GM13977 (cell line): Measurements from ENCODE around the gene PLEKHO2.

Experiments used
- DNase-seq: peaks from one replicate; pipeline ENCODE4 v3.0.0; 2012; ENCODE audit warnings: low spot score
- in situ Hi-C: fragments of 300-500 bp; cut with MboI; formaldehyde crosslinking; loops from one replicate; pipeline ENCODE4 v1.12.0; 2022; ENCODE audit warnings: low sequenced_read_pairs, low pct_unique_long_range_greater_than_20kb, mixed read lengths, inconsistent platforms; ENCODE audit not compliant: unreplicated experiment
- TF ChIP-seq, protein P1 (sequence below): IDR thresholded peaks from 2 replicates; pipeline ENCODE4 v1.5.1; 2012; ENCODE audit warnings: mild to moderate bottlenecking, control low read depth; ENCODE audit not compliant: insufficient read depth; ENCODE audit errors: extremely low read depth, missing control alignments

The PLEKHO2 gene

DNA sequence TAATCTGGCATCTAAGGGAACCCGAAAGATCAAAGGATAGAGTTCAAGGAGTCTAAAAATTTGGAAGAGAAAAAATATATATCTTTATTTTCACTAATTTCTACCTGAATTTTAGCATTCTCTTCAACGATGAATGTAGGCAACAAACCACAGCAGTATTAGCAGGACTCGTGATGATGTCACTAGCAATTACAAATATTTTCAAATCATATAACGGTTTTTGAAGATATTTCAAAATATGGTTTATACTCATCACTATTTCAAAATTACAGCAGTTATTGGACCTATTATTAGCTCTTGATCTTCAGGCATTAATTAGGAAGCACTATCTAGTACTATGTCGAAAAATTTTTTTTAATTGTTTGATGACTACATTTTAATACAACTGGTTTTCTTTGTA is 43.0 kb downstream of the PLEKHO2 start:
- TF ChIP-seq, protein P1, sequence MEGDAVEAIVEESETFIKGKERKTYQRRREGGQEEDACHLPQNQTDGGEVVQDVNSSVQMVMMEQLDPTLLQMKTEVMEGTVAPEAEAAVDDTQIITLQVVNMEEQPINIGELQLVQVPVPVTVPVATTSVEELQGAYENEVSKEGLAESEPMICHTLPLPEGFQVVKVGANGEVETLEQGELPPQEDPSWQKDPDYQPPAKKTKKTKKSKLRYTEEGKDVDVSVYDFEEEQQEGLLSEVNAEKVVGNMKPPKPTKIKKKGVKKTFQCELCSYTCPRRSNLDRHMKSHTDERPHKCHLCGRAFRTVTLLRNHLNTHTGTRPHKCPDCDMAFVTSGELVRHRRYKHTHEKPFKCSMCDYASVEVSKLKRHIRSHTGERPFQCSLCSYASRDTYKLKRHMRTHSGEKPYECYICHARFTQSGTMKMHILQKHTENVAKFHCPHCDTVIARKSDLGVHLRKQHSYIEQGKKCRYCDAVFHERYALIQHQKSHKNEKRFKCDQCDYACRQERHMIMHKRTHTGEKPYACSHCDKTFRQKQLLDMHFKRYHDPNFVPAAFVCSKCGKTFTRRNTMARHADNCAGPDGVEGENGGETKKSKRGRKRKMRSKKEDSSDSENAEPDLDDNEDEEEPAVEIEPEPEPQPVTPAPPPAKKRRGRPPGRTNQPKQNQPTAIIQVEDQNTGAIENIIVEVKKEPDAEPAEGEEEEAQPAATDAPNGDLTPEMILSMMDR: no peak
- in situ Hi-C loops: no loop called here
- no peak for DNase-seq

DNA sequence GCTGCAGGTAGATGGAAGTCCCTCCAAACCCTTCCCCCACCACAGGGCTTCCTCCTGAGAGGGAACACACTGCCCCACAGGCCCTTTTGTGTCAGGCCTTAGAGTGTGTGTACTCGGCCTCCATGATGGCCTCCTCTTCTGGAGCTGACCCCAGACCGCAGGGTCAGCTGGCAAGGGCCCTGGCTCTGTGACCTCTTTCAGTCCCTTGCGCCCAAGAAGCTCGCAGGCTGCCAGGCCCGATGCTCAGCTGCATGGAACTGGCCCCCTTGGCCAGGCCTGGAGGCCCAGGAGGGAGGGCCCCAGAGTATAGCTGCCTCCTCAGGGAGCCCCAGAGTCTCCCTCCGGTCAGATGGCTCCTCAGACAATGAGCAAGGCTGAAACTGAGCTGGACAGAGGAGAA is 46.6 kb downstream of the PLEKHO2 start:
- TF ChIP-seq, protein P1: no peak
- DNase-seq: no peak
- in situ Hi-C loops: no loop called here

DNA sequence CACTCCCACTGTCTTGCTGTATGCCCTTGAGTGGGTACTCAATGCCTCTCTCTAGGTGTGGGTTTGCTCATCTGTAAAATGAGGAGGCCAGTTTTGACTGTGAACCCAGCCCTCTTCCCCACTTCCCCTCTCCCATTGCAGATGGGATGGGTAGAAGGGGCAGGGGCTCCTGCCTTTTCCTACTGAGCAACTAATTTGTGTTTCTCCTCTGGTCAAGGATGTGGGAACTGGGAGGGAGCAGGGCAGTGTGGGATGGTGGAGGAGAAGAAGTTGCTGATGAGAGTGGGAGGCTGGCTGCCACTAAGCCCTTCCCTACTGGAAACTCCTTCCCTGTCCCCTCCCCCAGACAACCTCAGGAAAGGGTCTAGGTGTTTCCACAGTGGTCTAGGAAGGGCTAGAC is 49.8 kb downstream of the PLEKHO2 start:
- no peak for DNase-seq
- in situ Hi-C loops: loop anchor here (10.0 kb wide), 1 partner anchor 47 kb away; the partner anchor contains the start of gene PLEKHO2
- TF ChIP-seq, protein P1: no peak

DNA sequence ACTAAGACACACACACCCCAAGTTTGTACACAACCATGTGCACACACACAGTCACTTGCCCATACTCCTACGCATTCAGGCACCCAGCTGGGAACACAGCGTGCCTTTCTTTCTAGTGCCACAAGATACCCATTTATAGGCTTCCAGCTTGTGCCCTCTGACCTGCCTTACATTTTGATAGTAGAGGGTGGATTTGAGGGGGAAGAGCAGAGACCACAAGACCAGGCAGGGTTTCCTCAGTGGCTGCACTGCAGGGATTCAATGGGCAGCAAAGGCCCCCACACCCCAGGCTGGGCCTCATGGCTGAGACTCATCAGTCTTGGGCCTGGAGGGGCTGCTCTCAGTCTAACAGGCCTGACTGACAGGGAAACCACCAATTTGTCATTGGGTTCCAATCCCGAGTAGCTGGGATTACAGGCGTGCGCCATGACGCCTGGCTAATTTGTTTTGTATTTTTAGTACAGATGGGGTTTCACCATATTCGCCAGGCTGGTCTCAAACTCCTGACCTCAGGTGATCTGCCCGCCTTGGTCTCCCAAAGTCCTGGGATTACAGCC is 51.2 kb downstream of the PLEKHO2 start:
- TF ChIP-seq, protein P1: no peak
- no peak for DNase-seq
- in situ Hi-C loops: loop anchor here (10.0 kb wide), 1 partner anchor 48 kb away; the partner anchor contains the start of gene PLEKHO2

DNA sequence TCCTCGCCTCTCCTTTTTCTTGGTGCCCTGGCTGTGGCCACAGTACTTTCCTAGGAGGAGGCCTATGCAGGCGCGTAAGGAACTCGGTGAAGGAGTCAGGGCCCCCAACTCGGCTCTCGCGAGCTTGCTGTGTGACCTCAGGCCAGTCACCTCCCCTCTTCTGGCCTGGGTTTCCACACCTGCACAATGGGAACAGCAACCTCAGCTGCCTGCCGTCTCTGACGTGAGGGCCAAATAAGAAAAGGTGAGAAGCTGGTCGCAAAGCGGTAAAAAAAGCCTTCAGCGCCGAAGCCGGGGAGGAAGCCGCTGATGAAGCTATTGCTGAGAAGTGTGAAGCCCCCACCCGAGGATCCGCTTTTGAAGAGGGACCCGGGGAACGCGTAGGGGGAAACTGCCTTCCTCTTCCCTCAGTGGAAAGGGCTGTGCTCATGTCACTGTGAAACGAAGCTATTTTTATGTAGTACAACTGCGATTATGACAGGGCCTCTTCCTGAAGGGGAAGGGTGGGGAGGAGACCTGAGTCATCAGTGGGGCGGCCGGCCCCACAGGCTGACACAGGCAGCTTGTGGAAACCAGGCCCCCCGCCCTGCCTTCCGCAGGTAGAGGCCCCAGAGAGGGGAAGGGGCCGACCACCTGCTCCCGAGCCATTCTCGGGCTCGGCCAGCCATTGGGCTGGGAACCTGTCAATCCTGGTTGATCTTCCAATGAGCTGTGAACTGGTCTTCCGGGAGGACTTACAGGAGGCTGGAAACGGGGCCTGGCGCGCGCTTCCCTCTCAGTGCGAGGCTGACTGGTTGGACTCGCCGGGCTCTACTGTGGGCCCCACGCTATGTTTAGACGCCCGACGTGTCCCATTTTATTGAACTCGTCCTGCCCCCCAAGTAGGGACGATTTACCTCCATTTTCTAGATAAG is 52.0 kb downstream of the PLEKHO2 start:
- in situ Hi-C loops: loop anchor here (10.0 kb wide), 1 partner anchor 49 kb away; the partner anchor contains the start of gene PLEKHO2
- TF ChIP-seq, protein P1: no peak
- DNase-seq: peak; percentile 89

DNA sequence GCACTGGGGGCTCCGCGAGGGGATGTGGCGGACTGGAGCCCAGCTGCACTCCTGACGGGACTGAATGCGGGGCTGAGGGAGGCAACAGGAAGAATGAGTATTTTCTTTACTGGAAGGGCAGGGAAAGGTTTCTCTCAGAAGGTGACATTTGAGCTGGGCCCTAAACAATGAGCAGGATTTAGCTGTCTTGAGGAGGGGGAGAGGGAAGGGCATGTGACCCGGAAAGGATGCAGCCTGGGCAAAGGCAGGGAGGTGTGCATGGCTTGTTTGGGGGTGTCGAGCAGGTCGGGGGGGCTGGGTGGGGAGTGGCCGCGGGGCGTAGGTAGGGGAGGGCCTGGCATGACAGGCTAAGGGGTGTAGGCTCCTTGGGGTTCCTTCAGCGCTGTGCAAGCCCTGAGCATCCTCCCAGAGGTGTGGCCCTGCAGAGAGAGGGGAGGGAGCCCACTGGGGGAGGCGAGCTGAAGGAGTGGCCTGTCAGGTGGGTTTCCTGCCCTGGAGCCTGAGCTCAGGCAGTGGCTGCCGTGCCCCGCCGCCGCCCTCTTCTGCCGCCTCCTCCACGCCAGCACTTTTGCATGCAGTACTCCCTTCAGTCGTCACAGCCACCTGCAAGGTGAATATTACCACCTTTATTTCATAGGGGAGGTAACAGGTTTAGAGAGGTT is 52.8 kb downstream of the PLEKHO2 start:
- TF ChIP-seq, protein P1: peak; percentile 18
- in situ Hi-C loops: loop anchor here (10.0 kb wide), 1 partner anchor 50 kb away; the partner anchor contains the start of gene PLEKHO2
- peak; percentile 68 for DNase-seq
